GM12864 (cell line): ENCODE results near the gene STK33.

Source experiments
- DNase-seq: peaks from one replicate; pipeline ENCODE4 v3.0.0-alpha.2; 2011; ENCODE audit warnings: low read depth
- H3K4me3 ChIP-seq: 2 replicates; pipeline ENCODE4 v1.5.1; 2011; ENCODE audit warnings: mild to moderate bottlenecking, low read depth, low read length, control low read depth
- CTCF ChIP-seq: IDR thresholded peaks from 2 replicates; pipeline ENCODE4 v1.5.1; 2011; ENCODE audit warnings: low read depth, mild to moderate bottlenecking, moderate library complexity, low read length, control low read depth, inconsistent platforms; ENCODE audit errors: missing control alignments

STK33 gene

GRCh38 chr11:8363921-8364320, 230.1 kb downstream of the STK33 start:
- no peak for TF ChIP-seq CTCF
- no peak overlapping the region for H3K4me3 ChIP-seq
- DNase-seq: no peak

- TF ChIP-seq CTCF: no peak
- DNase-seq: no peak
- no peak overlapping the region for H3K4me3 ChIP-seq
Observed at GRCh38 chr11:8362899-8363298, 231.1 kb downstream of the STK33 start.

DNA sequence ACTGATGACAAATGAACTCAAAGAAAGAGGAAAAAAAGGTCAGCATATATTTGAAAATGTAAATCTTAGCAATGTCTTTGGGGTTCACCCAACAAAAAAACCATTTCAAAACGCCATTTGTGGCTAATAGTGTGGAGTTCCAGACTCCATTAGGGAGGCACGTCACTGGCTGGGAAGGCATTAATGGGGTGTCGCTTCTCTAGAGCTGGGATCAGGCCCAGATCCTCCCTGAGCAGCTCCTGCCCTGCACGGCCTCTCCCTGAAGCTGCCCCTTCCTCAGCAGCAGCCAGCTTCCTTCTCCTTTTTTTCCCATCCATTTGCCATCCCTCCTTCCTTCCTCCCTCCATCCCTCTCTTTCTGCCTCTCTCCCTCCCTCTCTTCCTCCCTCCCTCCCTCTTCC, 231.5 kb downstream of the STK33 start:
- DNase-seq: no peak
- no peak for TF ChIP-seq CTCF
- no peak overlapping the region for H3K4me3 ChIP-seq

- no peak for TF ChIP-seq CTCF
Observed at GRCh38 chr11:8361664-8362210, 232.3 kb downstream of the STK33 start.

GRCh38 chr11:8361206-8361605, 232.8 kb downstream of the STK33 start:
- DNase-seq: no peak
- TF ChIP-seq CTCF: no peak
- no peak overlapping the region for H3K4me3 ChIP-seq

More at GRCh38 chr11:8361664-8362210, 232.3 kb downstream of the STK33 start:
- DNase-seq: no peak
- H3K4me3 ChIP-seq: no peak overlapping the region

GRCh38 chr11:8360086-8360828, 233.8 kb downstream of the STK33 start:
- no peak overlapping the region for H3K4me3 ChIP-seq
- DNase-seq: no peak
- TF ChIP-seq CTCF: no peak

DNA sequence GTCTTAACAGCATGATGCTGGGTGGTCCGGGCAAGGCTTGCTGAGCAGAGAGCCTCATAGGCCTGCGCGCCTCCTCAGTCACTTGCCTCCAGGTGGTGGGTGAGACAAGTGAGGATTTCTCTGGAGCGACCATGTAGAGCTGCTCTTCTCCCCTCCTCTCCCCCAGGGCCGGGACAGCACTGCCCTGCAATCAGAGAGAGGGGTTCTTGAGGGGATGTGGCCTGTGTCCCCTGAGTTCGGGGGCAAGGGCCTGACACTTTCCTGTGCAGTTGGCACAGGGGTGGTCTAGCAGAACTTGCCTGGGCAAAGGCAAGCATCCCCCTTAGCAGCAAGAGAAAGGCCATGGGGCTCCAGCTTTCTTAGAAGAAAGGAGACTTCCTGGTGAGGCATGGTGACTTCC, 234.5 kb downstream of the STK33 start:
- no peak for DNase-seq
- no peak for TF ChIP-seq CTCF
- no peak overlapping the region for H3K4me3 ChIP-seq
